GM19463 (cell line): ENCODE measurements around the gene SPPL2C.

Experiments
- ATAC-seq: cut with Tn5 transposase; IDR thresholded peaks from one replicate; pipeline ENCODE4 v1.9.1; 2021; ENCODE audit warnings: mild to moderate bottlenecking, moderate library complexity; ENCODE audit not compliant: unreplicated experiment

Gene SPPL2C

GRCh38 chr17:45826919-45827588 lies 17.6 kb upstream of the SPPL2C start:
- ATAC-seq = no peak

GRCh38 chr17:45828171-45828570 lies 16.5 kb upstream of the SPPL2C start:
- ATAC-seq = no peak

- no peak for ATAC-seq
Observed at GRCh38 chr17:45828582-45829133, 16.0 kb upstream of the SPPL2C start.

GRCh38 chr17:45833920-45834319 lies 10.8 kb upstream of the SPPL2C start:
- no peak for ATAC-seq

DNA sequence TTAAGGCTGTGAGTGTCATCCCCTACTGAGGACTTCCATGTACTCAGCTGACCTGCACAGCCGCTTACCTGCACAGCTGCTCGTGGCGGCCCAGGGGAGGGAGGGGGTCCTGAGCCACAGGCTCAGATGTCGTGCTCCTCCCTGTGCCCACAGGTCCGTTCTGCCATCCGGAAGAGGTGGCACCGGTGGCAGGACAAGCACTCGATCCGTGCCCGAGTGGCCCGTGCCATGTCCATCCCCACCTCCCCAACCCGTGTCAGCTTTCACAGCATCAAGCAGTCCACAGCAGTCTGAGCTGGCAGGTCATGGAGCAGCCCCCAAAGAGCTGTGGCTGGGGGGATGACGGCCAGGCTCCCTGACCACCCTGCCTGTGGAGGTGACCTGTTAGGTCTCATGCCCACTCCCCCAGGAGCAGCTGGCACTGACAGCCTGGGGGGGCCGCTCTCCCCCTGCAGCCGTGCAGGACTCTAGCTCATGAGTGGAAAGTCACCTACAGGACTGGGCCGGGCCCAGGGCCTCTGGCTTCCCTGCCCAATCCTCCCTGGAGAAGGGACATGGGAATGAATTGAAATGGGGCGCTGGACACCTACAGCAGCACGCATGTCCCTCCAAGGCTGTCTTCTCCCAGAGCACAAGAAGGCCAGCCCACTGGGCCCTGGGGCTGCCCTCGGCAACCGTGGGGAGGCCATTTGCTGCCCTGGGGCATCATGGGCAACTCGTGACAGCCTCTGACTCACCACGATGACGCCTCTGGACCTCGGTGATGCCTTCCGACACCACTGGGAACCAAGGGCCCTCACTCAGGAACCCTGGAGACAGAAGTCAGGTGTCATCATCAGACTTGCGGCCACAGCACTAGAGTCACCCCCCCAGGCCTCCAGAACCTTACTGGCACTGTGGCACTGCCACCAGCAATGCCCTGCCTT lies 9.9 kb upstream of the SPPL2C start:
- ATAC-seq = no peak

GRCh38 chr17:45835481-45835880 lies 9.2 kb upstream of the SPPL2C start:
- no peak for ATAC-seq

DNA sequence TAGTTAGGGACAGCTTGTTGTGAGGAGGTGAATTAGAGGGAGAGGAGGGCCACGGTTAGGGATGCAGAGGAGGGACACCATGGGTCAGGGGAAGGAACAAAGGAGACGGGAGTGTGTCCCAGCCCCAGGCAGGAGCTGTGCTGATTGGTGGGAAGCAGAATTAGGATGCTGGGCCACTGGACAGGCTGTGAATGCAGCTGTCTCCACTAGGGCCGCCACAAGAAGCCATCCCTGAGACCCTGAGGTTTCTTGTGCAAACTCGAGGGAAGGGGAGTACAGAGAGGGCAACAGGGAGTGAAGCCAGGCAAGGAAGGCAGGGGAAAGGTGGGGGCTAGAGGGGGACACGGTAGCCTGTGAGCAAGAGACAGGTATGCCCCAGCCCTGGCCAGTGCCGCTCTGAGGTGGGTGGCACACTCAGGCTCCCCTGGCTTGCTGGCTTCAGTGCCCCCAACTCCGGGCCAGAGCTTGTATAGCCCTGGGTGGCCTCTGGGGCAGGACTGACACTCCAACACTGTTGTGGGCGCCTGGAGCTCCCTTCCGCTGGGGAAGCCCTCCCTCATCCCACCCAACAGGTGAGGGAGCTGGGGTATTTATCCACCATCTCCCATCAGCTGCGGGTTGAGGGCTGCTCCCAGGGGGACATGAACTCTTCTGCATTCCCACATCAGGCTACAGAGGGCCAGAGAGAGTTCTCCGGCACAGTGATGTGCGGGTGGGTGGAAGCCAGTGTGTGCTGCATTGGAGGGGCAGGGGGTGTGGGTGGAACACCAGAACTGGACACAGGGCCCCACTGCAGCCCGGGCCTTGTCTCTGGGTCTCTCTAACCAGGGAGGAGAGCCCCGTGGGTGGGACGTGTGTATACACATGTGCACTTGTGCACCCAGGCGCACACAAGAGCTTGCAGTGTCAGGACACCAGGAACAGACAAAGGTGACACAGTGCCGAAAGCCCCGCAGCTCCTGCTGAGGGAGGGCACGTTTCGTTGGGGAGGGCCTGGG lies 8.3 kb upstream of the SPPL2C start:
- no peak for ATAC-seq

- ATAC-seq = no peak
Observed at GRCh38 chr17:45837187-45837586, 7.5 kb upstream of the SPPL2C start.

- ATAC-seq = no peak
Observed at GRCh38 chr17:45837603-45838002, 7.1 kb upstream of the SPPL2C start.

DNA sequence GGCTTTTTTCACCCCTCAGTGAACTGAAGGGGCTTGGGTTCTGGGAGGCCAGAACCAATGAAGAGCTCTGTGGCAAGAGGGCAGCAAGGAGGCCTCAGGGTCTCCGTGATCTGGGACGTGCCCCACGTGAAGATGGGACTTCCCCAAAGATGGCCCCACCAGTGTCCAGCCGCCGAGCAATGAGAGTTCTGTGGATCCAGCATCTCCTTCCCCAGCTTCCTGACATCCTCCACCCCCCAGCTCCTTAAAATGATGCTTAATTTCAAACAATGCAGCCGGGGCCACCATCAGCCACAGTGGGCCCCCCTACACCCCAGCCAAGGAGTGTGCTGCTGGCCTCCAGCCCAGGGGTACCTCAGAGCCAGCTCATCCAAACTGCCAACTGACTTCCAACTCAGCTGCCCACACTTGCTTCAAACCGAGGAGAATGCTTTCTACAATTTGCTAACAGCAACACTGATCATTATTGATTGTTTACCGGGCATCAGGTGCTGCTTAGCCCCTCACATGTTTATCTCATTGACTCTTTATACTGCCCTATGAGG lies 5.9 kb upstream of the SPPL2C start:
- ATAC-seq = no peak

DNA sequence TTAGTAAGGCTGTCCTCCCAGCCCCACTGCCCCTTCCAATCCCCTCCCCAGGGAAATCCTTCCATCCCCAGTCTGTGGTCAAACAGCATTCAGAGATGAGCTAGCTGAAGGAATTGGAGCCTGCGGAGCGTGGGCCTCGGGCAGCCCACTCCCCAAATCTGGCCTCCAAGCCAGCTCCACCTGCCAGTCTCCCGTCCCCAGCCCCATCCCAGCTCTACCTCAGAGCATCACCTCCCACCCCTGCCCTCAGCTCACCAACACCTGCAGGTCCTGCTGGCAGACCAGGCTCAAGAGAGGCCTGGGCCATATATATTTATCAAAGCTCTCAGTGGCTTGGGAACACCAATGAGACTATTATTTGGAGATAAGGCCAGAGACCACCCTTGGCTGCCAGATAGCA lies 5.2 kb upstream of the SPPL2C start:
- no peak for ATAC-seq

- ATAC-seq = no peak
Observed at GRCh38 chr17:45841186-45841585, 3.5 kb upstream of the SPPL2C start.

DNA sequence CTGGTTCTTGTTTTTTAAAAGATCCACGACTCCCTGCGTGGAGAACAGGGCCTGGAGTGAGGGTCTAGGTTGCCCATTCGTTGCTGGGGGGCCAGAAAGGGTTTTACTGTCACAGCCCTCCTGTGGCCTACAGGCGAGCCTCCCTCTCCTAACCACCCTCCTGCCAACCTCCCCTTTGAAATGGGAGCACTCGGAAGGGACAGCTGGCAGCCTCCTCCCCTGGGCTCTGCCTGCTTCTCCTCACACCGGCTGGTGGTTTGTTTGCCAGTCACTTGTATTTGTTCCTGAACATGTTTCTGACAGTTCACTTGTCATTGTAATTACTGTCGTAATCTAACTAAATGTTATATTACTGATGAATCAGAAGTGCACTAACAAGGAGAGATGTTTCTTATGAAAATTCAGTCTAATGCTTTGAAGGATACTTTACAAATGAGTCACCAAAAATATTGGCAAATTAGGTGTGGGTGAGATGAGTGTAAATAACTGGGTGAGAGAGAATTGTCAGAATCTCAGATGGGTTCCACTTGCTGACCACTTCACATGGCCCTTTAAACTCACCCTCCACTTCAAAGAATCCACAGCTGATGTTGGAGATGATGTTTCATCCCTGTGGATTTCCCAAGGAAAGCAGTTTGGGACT lies 2.7 kb upstream of the SPPL2C start:
- no peak for ATAC-seq

DNA sequence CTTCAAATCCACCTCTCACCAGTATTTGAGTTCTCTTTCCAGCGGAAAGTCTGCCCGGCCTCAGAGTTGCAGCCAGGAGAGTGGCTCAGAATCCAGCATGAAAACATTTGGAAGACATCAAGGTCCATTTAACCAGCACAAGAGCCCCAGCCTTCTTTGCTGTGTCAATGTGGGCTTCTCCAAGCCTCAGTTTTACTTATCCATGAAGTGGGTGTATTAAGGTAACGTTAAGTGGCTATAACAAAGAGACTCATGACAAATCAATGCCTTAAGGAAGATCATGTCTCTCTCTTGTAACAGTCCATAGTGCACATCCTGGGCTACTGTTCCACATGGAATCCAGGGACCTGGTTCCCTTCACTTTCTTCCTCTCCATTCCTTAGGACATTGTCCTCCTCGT lies 959 bp upstream of the SPPL2C start:
- no peak for ATAC-seq

DNA sequence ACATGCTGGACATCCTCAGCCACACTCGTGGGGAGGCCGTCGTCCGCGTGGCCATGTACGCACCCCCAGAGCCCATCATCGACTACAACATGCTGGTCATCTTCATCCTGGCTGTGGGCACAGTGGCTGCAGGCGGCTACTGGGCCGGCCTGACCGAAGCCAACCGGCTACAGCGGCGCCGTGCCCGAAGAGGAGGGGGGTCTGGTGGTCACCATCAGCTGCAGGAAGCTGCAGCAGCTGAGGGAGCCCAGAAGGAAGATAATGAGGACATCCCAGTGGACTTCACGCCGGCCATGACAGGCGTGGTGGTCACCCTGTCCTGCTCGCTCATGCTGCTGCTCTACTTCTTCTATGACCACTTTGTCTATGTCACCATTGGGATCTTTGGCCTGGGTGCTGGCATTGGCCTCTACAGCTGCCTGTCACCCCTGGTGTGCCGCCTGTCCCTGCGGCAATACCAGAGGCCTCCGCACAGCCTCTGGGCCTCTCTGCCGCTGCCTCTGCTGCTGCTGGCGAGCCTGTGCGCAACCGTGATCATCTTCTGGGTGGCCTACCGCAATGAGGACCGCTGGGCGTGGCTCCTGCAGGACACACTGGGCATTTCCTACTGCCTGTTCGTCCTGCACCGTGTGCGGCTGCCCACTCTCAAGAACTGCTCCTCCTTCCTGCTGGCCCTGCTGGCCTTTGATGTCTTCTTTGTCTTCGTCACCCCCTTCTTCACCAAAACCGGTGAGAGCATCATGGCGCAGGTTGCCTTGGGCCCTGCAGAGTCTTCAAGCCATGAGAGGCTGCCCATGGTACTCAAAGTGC lies 900 bp downstream of the SPPL2C start:
- ATAC-seq = no peak

GRCh38 chr17:45846223-45846622 lies 1.5 kb downstream of the SPPL2C start:
- no peak for ATAC-seq

DNA sequence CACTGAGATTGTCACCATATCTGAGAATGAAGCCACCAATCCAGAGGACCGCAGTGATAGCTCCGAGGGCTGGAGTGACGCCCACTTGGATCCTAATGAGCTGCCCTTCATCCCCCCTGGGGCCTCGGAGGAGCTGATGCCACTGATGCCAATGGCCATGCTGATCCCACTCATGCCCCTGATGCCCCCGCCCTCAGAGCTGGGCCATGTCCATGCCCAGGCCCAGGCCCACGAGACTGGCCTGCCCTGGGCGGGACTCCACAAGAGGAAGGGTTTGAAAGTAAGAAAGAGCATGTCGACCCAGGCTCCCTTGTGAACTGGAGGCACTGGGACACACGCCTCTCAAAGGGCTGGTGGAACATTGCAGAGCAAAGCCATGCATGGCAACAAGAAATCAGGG lies 2.0 kb downstream of the SPPL2C start:
- ATAC-seq = no peak

DNA sequence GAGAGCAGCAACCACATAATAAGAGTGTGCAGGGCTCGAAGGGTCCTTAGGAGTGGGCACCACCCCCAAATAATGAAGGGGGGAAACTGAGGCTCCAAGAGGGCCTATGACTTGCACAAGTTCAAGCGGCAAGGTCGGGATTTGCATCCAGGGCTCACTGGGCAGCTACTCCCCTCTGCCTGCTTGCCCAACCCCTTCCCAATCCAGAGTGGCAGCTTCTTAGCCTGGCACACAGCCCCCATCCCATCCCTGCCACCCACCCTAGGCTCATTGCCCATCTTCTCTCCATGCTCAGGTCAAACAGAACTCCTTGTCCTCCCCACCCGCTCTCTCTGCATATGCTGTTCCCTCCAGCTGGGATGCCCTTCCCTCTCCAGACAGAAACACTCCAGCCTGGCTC lies 2.4 kb downstream of the SPPL2C start:
- ATAC-seq = no peak

DNA sequence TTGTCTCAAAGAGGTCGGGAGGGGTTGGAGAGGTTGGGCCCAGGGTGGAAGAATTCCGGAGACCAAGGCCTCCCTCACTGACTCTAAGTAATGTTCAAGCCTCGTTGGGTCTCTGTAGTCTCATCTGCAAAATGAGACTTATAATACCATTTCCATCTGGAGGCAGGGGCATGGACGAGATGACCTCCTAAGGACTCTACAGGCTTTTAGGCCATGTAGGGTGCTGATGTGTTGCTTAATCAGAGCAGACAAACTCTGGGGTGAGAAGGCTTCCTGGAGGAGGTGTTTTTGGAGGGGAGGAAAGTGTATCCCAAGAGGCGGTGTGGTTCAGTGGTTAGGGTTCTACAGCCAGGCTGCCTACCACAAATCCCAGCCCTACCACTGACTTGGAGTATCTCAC lies 3.1 kb downstream of the SPPL2C start:
- ATAC-seq = no peak
